WTC11 (cell line): Measurements from ENCODE around the gene LYRM9. TPM values are rescaled to one million over a fixed set of nuclear protein-coding genes. Genes with fewer than 3 reads are reported as not detected.

ENCODE experiments used
- ATAC-seq: fragments of 200-7000 bp; cut with Tn5 transposase; 2 replicates; pipeline ENCODE4 v1.10.0; 2021; ENCODE audit warnings: mild to moderate bottlenecking, moderate library complexity
- CTCF ChIA-PET: fragments of 300-600 bp; sonication (Branson Sonifier 250); formaldehyde crosslinking; loops from one replicate; lab custom pipeline; 2021; ENCODE audit warnings: antibody characterized with exemption; lab: Charles Lee
- POLR2A ChIA-PET: fragments of 350-600 bp; sonication (Branson Sonifier 250); formaldehyde crosslinking; loops from one replicate; lab custom pipeline; 2021; ENCODE audit warnings: antibody characterized with exemption; lab: Charles Lee
- DNase-seq: peaks from one replicate; pipeline ENCODE4 v3.0.0; 2021; ENCODE audit warnings: low spot score
- H3K27ac Mint-ChIP-seq: 2 replicates; pipeline ENCODE4 v1.8.0; 2021; ENCODE audit warnings: mixed read lengths
- H3K27me3 Mint-ChIP-seq: 2 replicates; pipeline ENCODE4 v1.8.0; 2021; ENCODE audit warnings: low read depth, mild to moderate bottlenecking, moderate library complexity, mixed read lengths
- H3K36me3 Mint-ChIP-seq: 2 replicates; pipeline ENCODE4 v1.8.0; 2021; ENCODE audit warnings: mixed read lengths
- H3K4me1 Mint-ChIP-seq: 2 replicates; pipeline ENCODE4 v1.8.0; 2022; ENCODE audit warnings: mixed read lengths
- H3K4me3 Mint-ChIP-seq: 2 replicates; pipeline ENCODE4 v1.8.0; 2021; ENCODE audit warnings: mild to moderate bottlenecking, moderate library complexity, mixed read lengths
- H3K9me3 Mint-ChIP-seq: 2 replicates; pipeline ENCODE4 v1.8.0; 2021; ENCODE audit warnings: mixed read lengths
- AFF4 ChIP-seq: sonication (generic); formaldehyde crosslinking; IDR thresholded peaks from 2 replicates; pipeline ENCODE4 v1.8.1; 2023; ENCODE audit warnings: mild to moderate bottlenecking, missing genetic modification reagents, borderline replicate concordance
- ATF3 ChIP-seq: sonication (generic); formaldehyde crosslinking; conservative IDR thresholded peaks from 2 replicates; pipeline ENCODE4 v1.8.1; 2022; ENCODE audit warnings: mild to moderate bottlenecking, missing genetic modification reagents
- ATF6 ChIP-seq: sonication (generic); formaldehyde crosslinking; IDR thresholded peaks from 2 replicates; pipeline ENCODE4 v1.8.1; 2023; ENCODE audit warnings: mild to moderate bottlenecking, missing genetic modification reagents
- CREB1 ChIP-seq: sonication (generic); formaldehyde crosslinking; IDR thresholded peaks from 2 replicates; pipeline ENCODE4 v1.8.0; 2023; ENCODE audit warnings: mild to moderate bottlenecking, missing genetic modification reagents
- ERG ChIP-seq: fragments of 250-450 bp; sonication (Bioruptor Pico); IDR thresholded peaks from 2 replicates; pipeline ENCODE4 v1.8.0; 2021; ENCODE audit warnings: mild to moderate bottlenecking
- FOXK1 ChIP-seq: sonication (generic); formaldehyde crosslinking; IDR thresholded peaks from 2 replicates; pipeline ENCODE4 v1.8.0; 2022; ENCODE audit warnings: mild to moderate bottlenecking, moderate library complexity, missing genetic modification reagents
- MLX ChIP-seq: sonication (generic); formaldehyde crosslinking; IDR thresholded peaks from 2 replicates; pipeline ENCODE4 v1.8.1; 2023; ENCODE audit warnings: mild to moderate bottlenecking, missing genetic modification reagents, moderate library complexity
- SMAD3 ChIP-seq: sonication (generic); formaldehyde crosslinking; IDR thresholded peaks from 2 replicates; pipeline ENCODE4 v1.8.0; 2022; ENCODE audit warnings: missing genetic modification reagents, mild to moderate bottlenecking, borderline replicate concordance
- TCF7 ChIP-seq: sonication (generic); formaldehyde crosslinking; IDR thresholded peaks from 2 replicates; pipeline ENCODE4 v1.8.0; 2022; ENCODE audit warnings: mild to moderate bottlenecking, low read depth, missing genetic modification reagents, moderate library complexity
- TEAD1 ChIP-seq: sonication (generic); formaldehyde crosslinking; IDR thresholded peaks from 2 replicates; pipeline ENCODE4 v1.8.0; 2022; ENCODE audit warnings: mild to moderate bottlenecking, missing genetic modification reagents
- TEAD4 ChIP-seq: sonication (generic); formaldehyde crosslinking; IDR thresholded peaks from 2 replicates; pipeline ENCODE4 v1.8.0; 2022; ENCODE audit warnings: mild to moderate bottlenecking, missing genetic modification reagents
- USF1 ChIP-seq: sonication (generic); formaldehyde crosslinking; IDR thresholded peaks from 2 replicates; pipeline ENCODE4 v1.8.0; 2022; ENCODE audit warnings: mild to moderate bottlenecking, missing genetic modification reagents
- USF2 ChIP-seq: sonication (generic); formaldehyde crosslinking; IDR thresholded peaks from 2 replicates; pipeline ENCODE4 v1.8.1; 2023; ENCODE audit warnings: mild to moderate bottlenecking, missing genetic modification reagents, moderate library complexity
- ZNF138 ChIP-seq: sonication (generic); formaldehyde crosslinking; conservative IDR thresholded peaks from 2 replicates; pipeline ENCODE4 v1.8.1; 2022; ENCODE audit warnings: mild to moderate bottlenecking, moderate library complexity, missing genetic modification reagents
- ZNF317 ChIP-seq: sonication (generic); formaldehyde crosslinking; IDR thresholded peaks from 2 replicates; pipeline ENCODE4 v1.8.1; 2023; ENCODE audit warnings: low read depth, mild to moderate bottlenecking, moderate library complexity, missing genetic modification reagents, borderline replicate concordance
- ZNF425 ChIP-seq: fragments of 250-450 bp; sonication (Bioruptor Pico); conservative IDR thresholded peaks from 2 replicates; pipeline ENCODE4 v1.9.0; 2021; ENCODE audit warnings: mild to moderate bottlenecking
- ZNF512 ChIP-seq: sonication (generic); formaldehyde crosslinking; IDR thresholded peaks from 2 replicates; pipeline ENCODE4 v1.8.1; 2022; ENCODE audit warnings: missing genetic modification reagents, borderline replicate concordance
- total RNA-seq: library from RNA; stranded (reverse); gene quantifications from 3 replicates; pipeline ENCODE4 v1.2.3, GENCODE V29; 2021

The LYRM9 gene
- total RNA-seq, 1 experiment from 2014 or later: 3.6 TPM

GRCh38 chr17:27891841-27892240 lies 1.3 kb downstream of the LYRM9 start (continued):
- no peak for TF ChIP-seq ZNF512 (CRISPR knock-in tag)
- TF ChIP-seq SMAD3 (CRISPR knock-in tag): no peak
- no peak for TF ChIP-seq CREB1 (CRISPR knock-in tag)
- no peak for TF ChIP-seq ATF6 (CRISPR knock-in tag)
- no peak for TF ChIP-seq TCF7
- no peak for TF ChIP-seq ZNF317
- no peak for TF ChIP-seq ZNF425 (CRISPR knock-in tag)
- no peak for TF ChIP-seq MLX (CRISPR knock-in tag)
- no peak for TF ChIP-seq ZNF138 (CRISPR knock-in tag)

GRCh38 chr17:27889711-27890251 lies 3.4 kb downstream of the LYRM9 start:
- peaks cover 58% of the 10 kb centered on the region for H3K4me1 Mint-ChIP-seq
- ChIA-PET POLR2A (no interaction called here), CTCF (interaction anchor here (0.9 to 8.8 kb wide), 6 partner anchors 9 to 362 kb away, joined by 3 to 109 read pairs (median 6); no protein-coding TSS in a partner anchor)
- no peak overlapping the region for H3K4me3 Mint-ChIP-seq
- DNase-seq (no peak), ATAC-seq (no peak)
- TF ChIP-seq ERG (CRISPR knock-in tag): no peak
- peaks cover 8% of the 10 kb centered on the region; the same call in 1 of the 2 replicates for H3K27me3 Mint-ChIP-seq
- H3K36me3 Mint-ChIP-seq: no peaks in the 10 kb centered on the region
- H3K9me3 Mint-ChIP-seq: no peaks in the 10 kb centered on the region
- H3K27ac Mint-ChIP-seq: peak overlapping the region; percentile 22; the same call in 1 of the 2 replicates

GRCh38 chr17:27888945-27889344 lies 4.2 kb downstream of the LYRM9 start:
- Mint-ChIP-seq H3K36me3 (no peaks in the 10 kb centered on the region), H3K4me1 (peaks cover 49% of the 10 kb centered on the region), H3K9me3 (no peaks in the 10 kb centered on the region)
- peak; percentile 82 for TF ChIP-seq USF1
- TF ChIP-seq FOXK1 (CRISPR knock-in tag): no peak
- no peak for TF ChIP-seq ATF3 (CRISPR knock-in tag)
- no peak for TF ChIP-seq AFF4 (CRISPR knock-in tag)
- peak; percentile 81 for TF ChIP-seq USF2 (CRISPR knock-in tag)
- peak; percentile 74; the same call in 1 of the 2 replicates for TF ChIP-seq TEAD4
- TF ChIP-seq TEAD1 (CRISPR knock-in tag): peak; percentile 95
- TF ChIP-seq, all 79 proteins: peak for 4
- ChIA-PET CTCF (interaction anchor here (0.7 to 8.8 kb wide), 10 partner anchors 9 to 362 kb away, joined by 3 to 109 read pairs (median 4); no protein-coding TSS in a partner anchor), POLR2A (interaction anchor here (0.6 kb wide), 1 partner anchor 54 kb away, joined by 4 read pairs; no protein-coding TSS in a partner anchor)
- ATAC-seq: peak; percentile 40
- peak; percentile 64 for DNase-seq
- Mint-ChIP-seq H3K4me3 (peak overlapping the region; percentile 8), H3K27ac (peak overlapping the region; percentile 92), H3K27me3 (peaks cover 8% of the 10 kb centered on the region; the same call in 1 of the 2 replicates)
